Measurements from ENCODE around the gene C1orf50. TPM values are rescaled to one million over a fixed set of nuclear protein-coding genes. Genes with fewer than 3 reads are reported as not detected.
"Not testable (repeated sequence)": the region's sequence is repeated elsewhere in the genome, so short reads cannot be mapped to it uniquely, and the experiment has no call there.

The C1orf50 gene
- polyA plus RNA-seq, 3 donors = 10.1 to 15.1 (median 10.8) TPM

DNA sequence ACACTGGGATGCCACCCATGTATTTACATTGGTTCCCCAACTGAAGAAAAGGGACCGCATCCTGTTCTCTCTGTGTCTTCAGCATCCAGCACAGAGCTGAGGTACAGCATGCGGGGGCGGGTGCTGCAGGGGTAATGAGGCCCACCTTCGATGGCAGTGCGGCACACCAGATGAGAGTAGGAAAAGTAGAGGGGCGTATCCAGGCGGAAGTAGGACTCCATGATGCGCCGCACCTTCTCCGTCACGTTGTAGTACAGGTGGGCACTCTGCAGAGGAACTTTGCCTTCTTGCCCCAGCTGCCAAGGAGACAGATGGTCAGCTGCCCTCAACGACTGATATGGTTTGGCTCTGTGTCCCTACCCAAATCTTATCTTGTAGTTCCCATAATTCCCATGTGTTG, 17.0 kb upstream of the C1orf50 start:
- no peak for DNase-seq (ENCODE audit: extremely low read depth in 1 of 11, low read depth in 9 of 11, low spot score in 4 of 11)

DNA sequence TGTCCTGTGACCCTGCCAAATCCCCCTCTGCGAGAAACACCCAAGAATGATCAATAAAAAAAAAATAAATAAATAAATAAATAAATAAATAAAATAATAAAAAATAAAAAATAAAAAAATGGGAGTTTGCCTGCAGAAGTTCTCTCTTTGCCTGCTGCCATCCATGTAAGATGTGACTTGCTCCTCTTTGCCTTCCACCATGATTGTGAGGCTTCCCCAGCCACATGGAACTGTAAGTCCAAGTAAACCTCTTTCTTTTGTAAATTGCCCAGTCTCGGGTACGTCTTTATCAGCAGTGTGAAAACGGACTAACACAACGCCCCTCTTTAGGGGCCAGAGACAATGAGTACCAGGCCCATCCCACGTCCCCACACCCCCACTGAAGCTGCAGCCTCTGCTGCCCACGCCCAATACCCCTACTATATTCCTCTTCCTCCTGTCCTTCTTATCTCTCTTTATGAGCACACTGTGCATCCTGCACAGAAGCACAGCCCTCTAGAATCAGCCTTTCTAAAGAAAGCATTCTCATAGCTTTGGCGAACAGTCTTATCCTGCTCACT, 15.5 kb upstream of the C1orf50 start:
- DNase-seq (ENCODE audit: extremely low read depth in 1 of 11, low read depth in 9 of 11, low spot score in 4 of 11) = not testable (repeated sequence)

- DNase-seq (ENCODE audit: extremely low read depth in 1 of 11, low read depth in 9 of 11, low spot score in 4 of 11) = no peak
Measured at GRCh38 chr1:42752284-42752683, 14.8 kb upstream of the C1orf50 start.

GRCh38 chr1:42753070-42753469, 14.0 kb upstream of the C1orf50 start:
- DNase-seq (ENCODE audit: extremely low read depth in 1 of 11, low read depth in 9 of 11, low spot score in 4 of 11) = no peak

DNA sequence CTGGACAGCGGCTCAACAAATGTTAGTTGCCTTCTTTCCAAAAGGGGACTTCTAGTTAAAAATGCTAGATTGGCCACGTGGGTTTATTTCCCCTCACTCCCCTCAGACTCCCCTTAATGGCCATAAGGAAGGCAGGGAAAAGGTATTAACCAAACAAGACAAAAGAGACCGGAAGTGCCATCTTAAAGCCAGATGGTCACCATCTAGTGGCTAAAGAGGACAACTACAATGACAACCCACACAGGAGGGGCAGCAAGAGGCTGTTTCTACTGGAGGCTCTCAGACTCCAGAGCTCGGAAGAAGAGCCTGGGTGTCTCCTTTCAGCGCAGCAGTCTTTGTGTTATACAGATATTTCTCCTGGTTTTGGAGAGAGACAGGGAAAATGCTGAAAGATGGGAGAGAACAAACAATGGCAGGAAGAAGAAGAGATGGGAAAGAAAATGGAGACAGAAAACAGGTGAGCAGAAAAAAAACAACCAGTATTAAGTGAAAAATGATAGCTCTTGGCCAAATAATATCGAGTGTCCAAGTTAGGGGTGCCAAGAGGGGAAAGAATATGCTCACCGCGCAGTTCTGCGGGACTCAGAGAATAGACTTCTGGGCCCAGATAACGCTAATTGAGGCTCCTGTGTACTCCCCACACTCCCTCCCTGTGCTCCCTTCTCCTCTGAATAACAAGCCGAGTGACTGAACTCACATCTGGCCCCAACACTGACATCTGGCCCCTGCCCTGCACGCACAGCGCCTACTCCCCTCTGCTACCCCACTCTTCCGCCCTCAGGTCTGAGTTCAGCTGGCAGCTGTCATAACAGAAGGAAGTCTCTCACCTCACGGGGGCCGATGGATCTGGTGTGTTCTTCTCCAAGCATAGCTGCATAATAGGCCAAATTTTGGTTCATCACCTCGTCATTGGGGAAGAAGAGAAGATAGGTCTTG, 9.8 kb upstream of the C1orf50 start:
- DNase-seq (ENCODE audit: extremely low read depth in 1 of 11, low read depth in 9 of 11, low spot score in 4 of 11) = peak in 1 of 11 donors; percentile 57

DNA sequence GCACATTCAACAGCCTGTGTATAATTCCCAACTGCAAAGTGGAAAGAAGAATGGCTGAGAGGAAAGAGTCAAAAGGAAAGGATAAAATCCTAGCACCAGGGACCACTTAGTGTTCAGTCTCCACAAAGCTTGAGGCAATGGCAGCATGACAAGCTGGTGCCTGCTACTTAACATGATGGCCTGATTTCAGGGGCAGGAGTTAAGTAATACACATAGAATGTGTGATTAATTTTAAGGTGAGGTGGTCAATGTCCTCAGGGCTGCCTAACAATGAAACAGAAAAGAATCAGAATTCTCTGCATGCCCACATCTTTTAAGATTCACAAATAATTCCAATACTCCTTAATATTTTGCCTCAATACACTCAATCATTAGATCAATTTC, 9.2 kb upstream of the C1orf50 start:
- no peak for DNase-seq (ENCODE audit: extremely low read depth in 1 of 11, low read depth in 9 of 11, low spot score in 4 of 11)

- no peak for DNase-seq (ENCODE audit: extremely low read depth in 1 of 11, low read depth in 9 of 11, low spot score in 4 of 11)
Measured at GRCh38 chr1:42758641-42759040, 8.4 kb upstream of the C1orf50 start.

GRCh38 chr1:42759114-42759513, 7.9 kb upstream of the C1orf50 start:
- no peak for DNase-seq (ENCODE audit: extremely low read depth in 1 of 11, low read depth in 9 of 11, low spot score in 4 of 11)

DNA sequence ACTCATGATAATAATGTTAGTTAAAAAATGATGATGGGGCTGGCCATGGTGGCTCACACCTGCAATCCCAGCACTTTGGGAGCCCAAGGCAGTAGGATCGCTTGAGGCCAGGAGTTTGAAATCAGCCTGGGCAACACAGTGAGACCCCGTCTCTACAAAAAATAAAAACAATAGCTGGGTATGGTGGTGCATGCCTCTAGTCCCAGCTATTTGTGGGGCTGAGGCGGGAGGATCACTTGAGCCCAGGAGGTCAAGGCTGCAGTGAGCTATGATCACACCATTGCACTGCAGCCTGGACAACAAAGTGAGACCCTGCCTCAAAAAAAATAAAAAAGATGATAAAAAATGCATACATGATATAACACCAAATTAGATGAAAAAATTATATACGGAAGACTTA, 5.5 kb upstream of the C1orf50 start:
- no peak for DNase-seq (ENCODE audit: extremely low read depth in 1 of 11, low read depth in 9 of 11, low spot score in 4 of 11)

DNA sequence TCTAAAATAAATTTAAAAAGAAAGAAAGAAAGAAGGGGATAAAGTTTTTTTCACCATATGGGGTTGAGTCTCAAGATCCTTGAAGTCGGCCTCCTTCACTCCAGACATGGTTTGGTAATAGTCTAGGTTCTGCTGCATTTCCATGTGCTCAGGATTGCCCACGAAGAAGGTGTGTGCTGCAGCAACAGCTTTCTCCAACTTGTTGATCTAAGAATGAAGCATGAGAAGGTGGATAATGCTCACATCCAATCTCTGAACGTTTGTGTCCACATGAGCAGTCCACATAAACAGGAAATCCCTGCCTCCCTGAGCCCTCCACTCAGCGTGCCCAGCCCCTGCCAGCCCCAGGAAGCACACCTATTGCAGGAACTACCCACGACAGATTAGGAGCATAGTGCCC, 4.8 kb upstream of the C1orf50 start:
- DNase-seq (ENCODE audit: extremely low read depth in 1 of 11, low read depth in 9 of 11, low spot score in 4 of 11) = no peak

DNA sequence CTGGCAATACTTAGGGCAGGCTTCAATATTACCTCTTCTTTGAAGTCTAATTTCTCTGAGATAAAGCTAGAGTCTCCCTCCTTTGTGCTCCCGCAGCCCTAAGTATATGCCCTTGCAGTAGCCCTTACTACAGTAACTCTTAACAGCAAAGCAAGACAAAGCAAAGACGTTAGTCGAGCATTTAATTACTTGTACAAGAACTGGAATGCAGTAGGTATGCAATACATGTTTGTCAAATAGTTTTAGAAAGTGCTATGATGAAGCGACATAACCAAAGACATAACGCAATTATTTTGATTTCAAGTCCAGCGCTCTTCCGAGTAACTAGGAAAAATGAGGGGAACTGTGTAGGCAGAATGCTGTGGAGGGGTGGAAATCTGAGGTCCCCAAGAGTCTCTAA, 1.8 kb upstream of the C1orf50 start:
- DNase-seq (ENCODE audit: extremely low read depth in 1 of 11, low read depth in 9 of 11, low spot score in 4 of 11) = no peak

GRCh38 chr1:42765832-42766740, 963 bp upstream of the C1orf50 start:
- DNase-seq (ENCODE audit: extremely low read depth in 1 of 11, low read depth in 9 of 11, low spot score in 4 of 11) = peak in 6 of 11 donors; percentile 52 to 79 (median 68)

DNA sequence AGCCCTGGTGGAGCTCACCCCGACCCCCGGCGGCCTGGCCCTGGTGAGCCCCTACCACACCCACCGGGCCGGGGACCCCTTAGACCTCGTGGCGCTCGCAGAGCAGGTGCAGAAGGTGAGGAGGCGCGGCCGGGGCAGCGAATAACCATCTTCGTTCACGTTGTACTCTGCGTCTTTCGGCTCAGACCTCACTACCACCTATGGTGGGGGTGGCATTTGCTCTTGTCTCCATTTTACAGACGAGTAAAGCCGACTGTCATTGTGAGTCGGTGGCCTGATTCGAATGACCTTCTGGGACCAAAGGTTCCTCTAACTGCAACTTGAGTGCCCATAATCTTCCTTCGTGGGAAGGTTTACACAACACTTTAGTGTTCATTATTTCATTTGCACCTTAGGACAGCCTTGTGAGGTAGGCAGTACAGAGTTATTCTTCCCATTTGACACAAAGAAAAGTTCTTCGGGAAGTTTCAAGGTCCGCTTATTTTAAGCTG, 506 bp downstream of the C1orf50 start:
- DNase-seq (ENCODE audit: extremely low read depth in 1 of 11, low read depth in 9 of 11, low spot score in 4 of 11) = no peak

DNA sequence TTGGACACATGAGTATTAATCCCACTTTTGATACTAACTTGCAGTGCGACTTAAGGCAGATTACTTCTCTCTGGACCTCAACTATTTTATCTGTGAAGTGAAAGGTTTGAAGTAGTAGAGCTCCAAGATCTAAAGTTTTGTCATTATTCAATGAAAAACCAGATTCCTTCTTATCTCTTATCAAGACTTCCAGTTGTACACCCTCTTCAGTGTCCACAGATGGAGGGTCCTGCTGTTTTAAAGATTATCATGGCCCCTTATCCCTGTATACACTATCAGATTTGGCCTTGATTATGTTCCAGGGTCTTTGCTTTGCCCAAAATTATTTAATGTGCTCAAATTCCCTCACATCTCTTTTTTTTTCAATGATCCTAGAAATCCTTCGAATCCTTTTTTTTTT, 1.1 kb downstream of the C1orf50 start:
- no peak for DNase-seq (ENCODE audit: extremely low read depth in 1 of 11, low read depth in 9 of 11, low spot score in 4 of 11)

DNA sequence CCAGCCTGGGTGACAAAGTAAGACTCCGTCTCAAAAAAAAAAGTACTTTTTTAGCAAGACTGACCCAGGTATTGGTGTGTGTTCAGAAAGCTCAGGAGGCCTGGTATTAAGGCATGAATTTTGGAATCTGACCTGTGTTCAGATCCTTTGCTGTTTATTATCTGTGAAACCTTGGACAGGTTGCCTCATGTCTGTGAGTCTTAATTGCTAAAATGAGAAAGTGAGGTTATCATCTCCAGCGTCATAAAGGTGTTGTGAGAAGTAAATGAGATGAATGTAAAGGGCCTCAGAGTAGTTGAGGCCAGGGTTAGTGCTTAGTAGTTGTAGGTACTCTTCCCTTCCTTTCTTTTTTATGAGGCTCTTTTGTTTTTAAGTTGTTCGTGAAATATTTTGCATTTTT, 2.8 kb downstream of the C1orf50 start:
- no peak for DNase-seq (ENCODE audit: extremely low read depth in 1 of 11, low read depth in 9 of 11, low spot score in 4 of 11)

DNA sequence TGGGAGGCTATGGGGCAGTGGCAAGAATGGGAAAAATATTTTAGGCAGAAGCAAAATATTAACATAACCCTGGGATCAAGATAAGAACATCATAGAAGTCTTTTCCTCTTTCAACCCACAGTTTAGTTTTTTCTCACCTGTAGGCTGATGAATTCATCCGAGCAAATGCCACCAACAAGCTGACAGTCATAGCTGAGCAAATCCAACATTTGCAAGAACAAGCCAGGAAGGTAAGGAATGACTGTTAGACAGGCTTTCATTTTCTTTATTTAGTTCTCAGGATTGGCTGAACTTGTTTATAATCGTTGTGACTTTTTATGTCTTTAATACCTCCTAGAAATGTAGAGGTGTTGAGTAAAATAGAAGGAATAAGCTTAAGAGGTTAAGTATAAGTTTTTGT, 6.4 kb downstream of the C1orf50 start:
- DNase-seq (ENCODE audit: extremely low read depth in 1 of 11, low read depth in 9 of 11, low spot score in 4 of 11) = no peak

DNA sequence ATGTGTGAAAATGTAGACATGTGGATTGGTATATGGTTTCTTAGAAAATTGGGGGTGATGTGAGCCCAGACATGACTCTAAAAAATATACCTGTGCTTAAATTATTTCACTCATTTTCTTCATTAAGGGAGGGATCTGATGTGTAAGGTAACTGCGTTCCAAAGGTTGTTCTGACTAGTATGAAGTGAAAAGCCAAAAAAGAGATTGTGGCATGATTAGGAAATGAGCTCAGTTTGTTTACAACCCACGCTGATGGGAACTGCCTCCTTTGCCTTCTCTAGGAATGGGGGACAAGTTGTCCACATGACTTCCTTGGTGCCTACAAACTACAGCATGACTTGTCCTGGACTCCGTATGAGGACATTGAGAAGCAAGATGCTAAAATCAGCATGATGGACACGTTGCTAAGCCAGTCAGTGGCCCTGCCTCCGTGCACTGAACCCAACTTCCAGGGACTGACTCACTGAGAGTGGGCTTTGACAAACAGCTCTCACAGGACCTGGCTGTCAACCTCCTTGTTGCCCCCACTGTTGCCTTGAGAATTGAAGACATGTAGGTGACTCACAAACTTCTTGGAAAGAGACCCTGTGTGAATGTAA, 8.0 kb downstream of the C1orf50 start:
- no peak for DNase-seq (ENCODE audit: extremely low read depth in 1 of 11, low read depth in 9 of 11, low spot score in 4 of 11)

GRCh38 chr1:42776502-42776901, 9.5 kb downstream of the C1orf50 start:
- DNase-seq (ENCODE audit: extremely low read depth in 1 of 11, low read depth in 9 of 11, low spot score in 4 of 11) = no peak

DNA sequence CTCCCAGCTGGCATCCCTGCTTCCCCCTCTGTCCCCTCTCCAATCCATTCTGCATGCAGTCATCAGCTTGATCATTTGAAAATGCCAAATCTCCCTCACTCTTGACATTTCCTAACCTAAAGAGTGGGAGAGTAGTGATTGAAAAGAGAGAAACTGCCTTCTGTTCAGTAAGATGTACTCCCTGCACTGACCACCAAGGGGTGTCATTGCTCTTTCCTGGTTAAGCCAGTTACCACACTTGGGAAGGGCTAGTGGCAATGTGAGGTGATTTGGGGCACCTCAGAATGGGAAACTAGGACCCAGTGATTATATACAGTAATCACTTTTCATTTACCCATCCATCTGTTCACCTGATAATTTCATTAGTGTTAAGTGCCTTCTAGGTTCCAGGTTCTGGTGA, 10.8 kb downstream of the C1orf50 start:
- no peak for DNase-seq (ENCODE audit: extremely low read depth in 1 of 11, low read depth in 9 of 11, low spot score in 4 of 11)

Data from renal cortex interstitium (tissue), 11 donors.